Ishikawa (cell line): ENCODE data around the gene STEAP3.
A peak's percentile ranks its signal among the peaks of the same experiment; 100 is the strongest.

Experiments used
- CEBPB ChIP-seq: IDR thresholded peaks from 2 replicates; pipeline ENCODE4 v1.6.1; 2012
- CREB1 ChIP-seq: IDR thresholded peaks from 2 replicates; pipeline ENCODE4 v1.6.1; 2012; ENCODE audit warnings: low read depth
- EGR1 ChIP-seq: IDR thresholded peaks from 2 replicates; pipeline ENCODE4 v1.6.1; 2012
- EP300 ChIP-seq: IDR thresholded peaks from 2 replicates; pipeline ENCODE4 v1.6.1; 2012; ENCODE audit warnings: borderline replicate concordance
- FOXM1 ChIP-seq: IDR thresholded peaks from 2 replicates; pipeline ENCODE4 v1.6.1; 2012; ENCODE audit warnings: low read depth, borderline replicate concordance
- NFIC ChIP-seq: IDR thresholded peaks from 2 replicates; pipeline ENCODE4 v1.6.1; 2012
- RAD21 ChIP-seq: IDR thresholded peaks from 2 replicates; pipeline ENCODE4 v1.6.1; 2012; ENCODE audit warnings: low read depth
- REST ChIP-seq: IDR thresholded peaks from 2 replicates; pipeline ENCODE4 v1.6.1; 2012; ENCODE audit warnings: low read depth, mild to moderate bottlenecking
- TAF1 ChIP-seq: IDR thresholded peaks from 2 replicates; pipeline ENCODE4 v1.6.1; 2012; ENCODE audit warnings: low read depth, mild to moderate bottlenecking
- TCF12 ChIP-seq: IDR thresholded peaks from 2 replicates; pipeline ENCODE4 v1.6.1; 2012; ENCODE audit warnings: low read depth
- TEAD4 ChIP-seq: IDR thresholded peaks from 2 replicates; pipeline ENCODE4 v1.6.1; 2012
- USF1 ChIP-seq: IDR thresholded peaks from 2 replicates; pipeline ENCODE4 v1.6.1; 2012
- YY1 ChIP-seq: IDR thresholded peaks from 2 replicates; pipeline ENCODE4 v1.6.1; 2012; ENCODE audit warnings: low read depth
- ZBTB7A ChIP-seq: IDR thresholded peaks from 2 replicates; pipeline ENCODE4 v1.6.1; 2012; ENCODE audit warnings: low read depth
- TF ChIP-seq, protein P1 (sequence below): IDR thresholded peaks from 2 replicates; pipeline ENCODE4 v1.6.1; 2012

STEAP3 gene

DNA sequence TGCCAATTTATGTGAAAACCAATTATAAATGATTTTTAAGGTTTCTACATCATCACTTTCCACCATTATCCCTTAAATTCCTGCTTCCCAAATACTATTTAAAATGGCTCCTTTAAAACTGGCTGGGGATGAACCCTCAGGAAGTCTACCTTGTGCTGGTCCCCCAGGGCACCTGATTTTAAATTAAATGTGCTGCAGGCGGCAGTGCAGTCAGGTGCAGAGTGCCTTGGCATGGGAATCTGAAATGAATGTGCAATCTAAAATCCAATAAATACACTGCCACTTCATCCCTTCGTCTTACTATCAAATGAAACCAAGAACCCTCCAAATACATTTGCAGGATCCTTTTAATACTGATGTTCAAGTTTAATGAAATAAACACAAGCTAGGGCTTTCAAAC is 81.2 kb downstream of the STEAP3 start:
- TF ChIP-seq YY1: no peak
- TF ChIP-seq, protein P1, sequence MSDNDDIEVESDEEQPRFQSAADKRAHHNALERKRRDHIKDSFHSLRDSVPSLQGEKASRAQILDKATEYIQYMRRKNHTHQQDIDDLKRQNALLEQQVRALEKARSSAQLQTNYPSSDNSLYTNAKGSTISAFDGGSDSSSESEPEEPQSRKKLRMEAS: no peak
- TF ChIP-seq TAF1: no peak

DNA sequence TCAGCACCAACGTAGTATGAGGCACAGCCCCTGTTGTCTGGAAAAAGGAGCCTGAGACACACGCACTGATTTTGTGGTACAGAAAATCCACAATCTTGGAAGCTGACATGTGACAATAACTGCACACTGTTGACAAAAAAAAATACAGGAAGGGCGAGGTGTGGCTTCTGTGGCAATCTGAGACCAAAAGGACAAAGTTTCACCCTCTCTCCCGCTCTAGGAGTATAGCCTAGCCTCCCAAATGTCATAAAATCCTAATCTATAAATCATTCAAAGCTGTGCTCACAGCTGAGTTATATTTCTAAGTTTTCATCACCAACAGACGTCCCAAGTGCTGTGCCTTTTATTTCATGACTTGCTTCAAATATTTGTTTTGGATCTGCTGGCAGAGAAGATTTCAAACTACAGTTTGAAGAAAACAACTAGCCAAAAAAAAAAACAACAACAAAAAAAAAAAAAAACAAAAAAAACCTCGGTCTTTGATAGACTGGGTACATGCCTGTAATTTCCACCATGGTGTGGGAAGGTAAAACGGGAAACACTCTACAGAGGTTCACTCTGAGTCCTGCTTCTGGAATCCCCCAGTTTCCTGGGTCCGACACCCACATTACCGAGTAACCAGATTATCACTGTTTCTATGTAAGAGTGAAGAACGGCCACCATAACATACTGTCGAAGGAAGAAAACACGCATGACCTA is 82.0 kb downstream of the STEAP3 start:
- TF ChIP-seq ZBTB7A: no peak
- TF ChIP-seq NFIC: no peak
- no peak for TF ChIP-seq CEBPB

- TF ChIP-seq EP300: no peak
- TF ChIP-seq CREB1: no peak
- no peak for TF ChIP-seq REST
- TF ChIP-seq TAF1: no peak
- no peak for TF ChIP-seq TEAD4
- no peak for TF ChIP-seq ZBTB7A
- no peak for TF ChIP-seq YY1
- no peak for TF ChIP-seq RAD21
- no peak for TF ChIP-seq EGR1
- TF ChIP-seq USF1: no peak
- no peak for TF ChIP-seq CEBPB
- TF ChIP-seq TCF12: no peak
- no peak for TF ChIP-seq FOXM1
Observed at GRCh38 chr2:119306196-119306590, 82.6 kb downstream of the STEAP3 start.

DNA sequence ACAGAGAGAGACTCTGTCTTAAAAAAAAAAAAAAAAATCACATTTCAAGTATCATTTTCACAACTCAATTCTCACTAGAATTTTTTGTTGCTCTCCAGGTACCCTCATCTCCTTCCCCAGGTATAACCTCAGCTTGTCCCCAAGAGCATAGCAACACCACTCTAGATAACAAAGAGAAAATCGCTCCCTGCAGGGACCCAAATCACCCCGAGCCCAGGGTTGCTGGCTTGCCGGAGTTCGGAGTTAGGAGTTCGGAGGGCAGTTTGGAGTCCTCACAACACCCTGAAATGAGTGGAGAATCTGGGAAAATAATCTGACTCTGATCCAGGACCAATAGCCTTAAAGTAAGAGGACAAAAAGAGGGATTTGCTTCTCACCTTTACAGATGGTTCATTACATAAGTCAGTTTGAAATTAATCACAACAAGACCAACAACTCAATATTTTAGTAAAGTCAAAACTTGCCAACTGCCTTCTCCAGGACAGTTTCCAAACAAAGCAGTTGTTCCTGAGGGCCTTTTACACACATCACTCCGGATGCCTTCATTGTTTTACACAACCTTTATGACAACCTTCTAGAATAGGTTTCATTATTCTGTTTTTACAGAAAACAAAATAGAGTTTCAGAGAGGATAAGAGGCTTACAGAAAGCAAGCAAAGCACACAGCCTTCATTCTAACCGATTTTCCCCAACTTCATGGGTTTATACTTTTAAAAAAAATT is 83.9 kb downstream of the STEAP3 start:
- TF ChIP-seq, protein P1: no peak
- TF ChIP-seq REST (no peak), ZBTB7A (no peak), EGR1 (no peak), YY1 (no peak), TCF12 (no peak), CEBPB (no peak)

- TF ChIP-seq CREB1: no peak
- TF ChIP-seq REST: peak; percentile 48
Observed at GRCh38 chr2:119308793-119309330, 85.2 kb downstream of the STEAP3 start.

GRCh38 chr2:119311371-119311770 is 87.7 kb downstream of the STEAP3 start:
- TF ChIP-seq EP300 (no peak), FOXM1 (no peak), TEAD4 (no peak), NFIC (no peak), RAD21 (no peak), TCF12 (no peak), EGR1 (no peak), CREB1 (no peak), USF1 (no peak), ZBTB7A (no peak), TAF1 (no peak), CEBPB (no peak)
- TF ChIP-seq, protein P1: no peak
